Caco-2 (cell line): ENCODE results near the gene SAMD4B. TPM values are rescaled to one million over a fixed set of nuclear protein-coding genes. Genes with fewer than 3 reads are reported as not detected.

Experiments used
- BruUV-seq: library from RNA; stranded (reverse); fragments of 400-500 nt; replicated peaks from 2 replicates; lab custom pipeline; 2021; lab: Mats Ljungman, UMichigan
- CTCF ChIA-PET: fragments of 300-600 bp; sonication (Branson Sonifier 250); formaldehyde crosslinking; loops from one replicate; lab custom pipeline; 2022; ENCODE audit warnings: antibody characterized with exemption; lab: Charles Lee
- POLR2A ChIA-PET: fragments of 300-600 bp; sonication (Branson Sonifier 250); formaldehyde crosslinking; loops from one replicate; lab custom pipeline; 2022; ENCODE audit warnings: antibody characterized with exemption; lab: Charles Lee
- DNase-seq, 2 experiments: peaks; one replicate each; pipeline versions ENCODE4 v3.0.0 to v3.0.0-alpha.2; 2020 to 2022
- H3K27me3 ChIP-seq: replicated peaks from 2 replicates; pipeline ENCODE4 v1.6.0; 2011; ENCODE audit warnings: low read length; ENCODE audit not compliant: control insufficient read depth, insufficient read depth
- H3K36me3 ChIP-seq: 2 replicates; pipeline ENCODE4 v1.5.1; 2011; ENCODE audit warnings: low read length; ENCODE audit not compliant: control insufficient read depth, insufficient read depth
- H3K4me1 ChIP-seq: fragments of 250-450 bp; sonication (Bioruptor Pico); 2 replicates; pipeline ENCODE4 v1.5.1; 2020; ENCODE audit warnings: mild to moderate bottlenecking
- H3K4me3 ChIP-seq: 2 replicates; pipeline ENCODE4 v1.5.1; 2011; ENCODE audit warnings: low read depth, mild to moderate bottlenecking, control low read depth, low read length
- H3K9me3 ChIP-seq: fragments of 250-450 bp; sonication (Bioruptor Pico); 2 replicates; pipeline ENCODE4 v1.5.1; 2020; ENCODE audit warnings: mild to moderate bottlenecking, moderate library complexity
- H3K27ac Mint-ChIP-seq: one replicate; pipeline ENCODE4 v1.8.0; 2022; ENCODE audit warnings: mixed read lengths; ENCODE audit not compliant: unreplicated experiment
- H3K27me3 Mint-ChIP-seq: one replicate; pipeline ENCODE4 v1.8.0; 2022; ENCODE audit warnings: mixed read lengths; ENCODE audit not compliant: insufficient read depth, unreplicated experiment
- H3K36me3 Mint-ChIP-seq: one replicate; pipeline ENCODE4 v1.8.0; 2022; ENCODE audit warnings: mild to moderate bottlenecking, mixed read lengths; ENCODE audit not compliant: insufficient read depth, unreplicated experiment
- H3K4me1 Mint-ChIP-seq: one replicate; pipeline ENCODE4 v1.8.0; 2022; ENCODE audit warnings: low read depth, mixed read lengths; ENCODE audit not compliant: unreplicated experiment
- H3K4me3 Mint-ChIP-seq: one replicate; pipeline ENCODE4 v1.8.0; 2022; ENCODE audit warnings: mild to moderate bottlenecking, moderate library complexity, mixed read lengths; ENCODE audit not compliant: unreplicated experiment
- H3K9me3 Mint-ChIP-seq: one replicate; pipeline ENCODE4 v1.8.0; 2022; ENCODE audit warnings: mixed read lengths; ENCODE audit not compliant: unreplicated experiment
- intact Hi-C: fragments of 100-400 bp; cut with micrococcal nuclease; formaldehyde crosslinking; loops from one replicate; pipeline ENCODE4 v1.10.0; 2022; ENCODE audit not compliant: unreplicated experiment
- total RNA-seq: library from RNA; stranded (reverse); gene quantifications from 2 replicates; pipeline ENCODE4 v1.2.3, GENCODE V29; 2022
- TF ChIP-seq, protein P1 (sequence below), 2 experiments: fragments of 200-600 bp in 1 of 2; IDR thresholded peaks; 1 replicate in 1 of 2; 2 replicates in 1 of 2; pipeline versions ENCODE4 v1.5.1 to v1.8.0; 2011 to 2022; ENCODE audit warnings: antibody characterized with exemption in 1 of 2, control low read depth in 1 of 2, inconsistent platforms in 1 of 2, low read depth in 1 of 2, low read length in 1 of 2, mild to moderate bottlenecking in 1 of 2, moderate library complexity in 1 of 2; ENCODE audit not compliant: insufficient read depth in 1 of 2, severe bottlenecking in 1 of 2, unreplicated experiment in 1 of 2

SAMD4B gene
- total RNA-seq, 1 experiment from 2014 or later = 132 TPM

DNA sequence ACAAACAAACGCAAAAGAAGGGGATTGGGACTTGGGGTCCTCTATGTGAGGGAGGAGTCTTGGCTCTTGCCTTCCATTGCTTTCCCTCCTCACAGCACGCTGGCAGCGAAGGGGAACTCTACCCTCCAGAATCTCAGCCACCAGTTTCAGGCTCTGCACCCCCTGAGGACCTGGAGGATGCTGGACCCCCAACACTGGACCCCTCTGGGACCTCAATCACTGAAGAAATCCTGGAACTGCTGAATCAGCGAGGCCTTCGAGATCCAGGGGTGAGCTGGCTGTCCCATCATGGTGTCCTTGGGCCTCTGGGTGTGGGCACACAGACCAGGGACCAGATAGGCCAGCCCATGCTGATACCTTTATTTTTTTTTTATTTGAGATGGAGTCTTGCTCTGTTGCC, 79.8 kb downstream of the SAMD4B start:
- H3K27me3 ChIP-seq = no peaks in the 10 kb centered on the region
- BruUV-seq = no TSS peak
- no peaks in the 10 kb centered on the region for H3K9me3 ChIP-seq
- Mint-ChIP-seq H3K27ac (no peak overlapping the region), H3K36me3 (peaks cover 53% of the 10 kb centered on the region), H3K27me3 (no peaks in the 10 kb centered on the region), H3K9me3 (no peaks in the 10 kb centered on the region), H3K4me3 (no peak overlapping the region), H3K4me1 (no peaks in the 10 kb centered on the region)
- H3K36me3 ChIP-seq = peaks cover 7% of the 10 kb centered on the region
- ChIA-PET POLR2A (interaction anchor here (3.0 kb wide), 1 partner anchor 14 kb away, joined by 9 read pairs; the partner anchor contains the start of gene RPS16), CTCF (no interaction called here)
- TF ChIP-seq, protein P1, sequence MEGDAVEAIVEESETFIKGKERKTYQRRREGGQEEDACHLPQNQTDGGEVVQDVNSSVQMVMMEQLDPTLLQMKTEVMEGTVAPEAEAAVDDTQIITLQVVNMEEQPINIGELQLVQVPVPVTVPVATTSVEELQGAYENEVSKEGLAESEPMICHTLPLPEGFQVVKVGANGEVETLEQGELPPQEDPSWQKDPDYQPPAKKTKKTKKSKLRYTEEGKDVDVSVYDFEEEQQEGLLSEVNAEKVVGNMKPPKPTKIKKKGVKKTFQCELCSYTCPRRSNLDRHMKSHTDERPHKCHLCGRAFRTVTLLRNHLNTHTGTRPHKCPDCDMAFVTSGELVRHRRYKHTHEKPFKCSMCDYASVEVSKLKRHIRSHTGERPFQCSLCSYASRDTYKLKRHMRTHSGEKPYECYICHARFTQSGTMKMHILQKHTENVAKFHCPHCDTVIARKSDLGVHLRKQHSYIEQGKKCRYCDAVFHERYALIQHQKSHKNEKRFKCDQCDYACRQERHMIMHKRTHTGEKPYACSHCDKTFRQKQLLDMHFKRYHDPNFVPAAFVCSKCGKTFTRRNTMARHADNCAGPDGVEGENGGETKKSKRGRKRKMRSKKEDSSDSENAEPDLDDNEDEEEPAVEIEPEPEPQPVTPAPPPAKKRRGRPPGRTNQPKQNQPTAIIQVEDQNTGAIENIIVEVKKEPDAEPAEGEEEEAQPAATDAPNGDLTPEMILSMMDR (IDR thresholded peaks at IDR 0.05; ENCODE audit: insufficient read depth in 1 of 2, low read depth in 1 of 2, low read length in 1 of 2, severe bottlenecking in 1 of 2, unreplicated experiment in 1 of 2) = no peak
- intact Hi-C loops = no loop called here
- no peak overlapping the region for H3K4me3 ChIP-seq
- DNase-seq = no peak
- no peaks in the 10 kb centered on the region for H3K4me1 ChIP-seq

DNA sequence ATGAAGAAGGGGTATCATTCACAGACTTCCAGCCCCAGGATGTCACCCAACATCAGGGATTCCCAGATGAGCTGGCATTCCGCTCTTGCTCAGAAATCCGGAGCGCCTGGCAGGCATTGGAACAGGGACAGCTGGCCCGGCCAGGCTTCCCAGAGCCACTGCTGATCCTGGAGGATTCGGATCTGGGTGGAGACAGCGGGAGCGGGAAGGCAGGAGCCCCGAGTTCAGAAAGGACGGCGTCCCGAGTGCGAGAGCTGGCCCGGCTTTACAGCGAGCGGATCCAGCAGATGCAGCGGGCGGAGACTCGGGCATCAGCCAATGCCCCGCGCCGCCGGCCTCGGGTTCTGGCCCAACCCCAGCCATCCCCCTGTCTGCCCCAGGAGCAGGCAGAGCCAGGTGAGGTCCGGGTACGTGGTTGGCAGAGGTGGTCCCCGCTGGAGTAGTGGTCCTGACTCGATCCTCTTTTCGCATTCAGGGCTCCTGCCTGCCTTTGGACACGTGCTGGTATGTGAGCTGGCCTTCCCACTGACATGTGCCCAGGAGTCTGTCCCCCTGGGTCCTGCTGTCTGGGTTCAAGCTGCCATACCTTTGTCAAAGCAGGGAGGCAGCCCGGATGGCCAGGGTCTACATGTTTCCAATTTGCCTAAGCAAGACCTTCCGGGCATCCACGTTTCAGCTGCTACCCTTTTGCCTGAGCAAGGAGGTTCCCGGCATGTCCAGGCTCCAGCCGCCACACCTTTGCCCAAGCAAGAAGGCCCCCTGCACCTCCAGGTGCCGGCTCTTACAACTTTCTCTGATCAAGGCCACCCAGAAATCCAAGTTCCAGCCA, 81.3 kb downstream of the SAMD4B start:
- intact Hi-C loops = no loop called here
- TF ChIP-seq, protein P1 (IDR thresholded peaks at IDR 0.05; ENCODE audit: insufficient read depth in 1 of 2, low read depth in 1 of 2, low read length in 1 of 2, severe bottlenecking in 1 of 2, unreplicated experiment in 1 of 2) = no peak
- H3K27me3 ChIP-seq = no peaks in the 10 kb centered on the region
- no peak for DNase-seq
- peaks cover 7% of the 10 kb centered on the region for H3K36me3 ChIP-seq
- CTCF ChIA-PET = no interaction called here
- H3K9me3 Mint-ChIP-seq = no peaks in the 10 kb centered on the region
- H3K4me1 ChIP-seq = peaks cover 13% of the 10 kb centered on the region
- H3K27ac Mint-ChIP-seq = no peak overlapping the region
- peaks cover 58% of the 10 kb centered on the region for H3K36me3 Mint-ChIP-seq
- H3K4me1 Mint-ChIP-seq = no peaks in the 10 kb centered on the region
- H3K4me3 Mint-ChIP-seq = no peak overlapping the region
- no peak overlapping the region for H3K4me3 ChIP-seq
- POLR2A ChIA-PET = interaction anchor here (0.5 to 3.0 kb wide), 2 partner anchors 12 to 15 kb away, joined by 3 to 9 read pairs; partner anchors contain the start of gene RPS16
- no peaks in the 10 kb centered on the region for H3K9me3 ChIP-seq
- no peaks in the 10 kb centered on the region for H3K27me3 Mint-ChIP-seq
- BruUV-seq = no TSS peak

- Mint-ChIP-seq H3K4me1 (no peaks in the 10 kb centered on the region), H3K27ac (no peak overlapping the region), H3K4me3 (no peak overlapping the region), H3K9me3 (no peaks in the 10 kb centered on the region), H3K36me3 (peaks cover 58% of the 10 kb centered on the region), H3K27me3 (no peaks in the 10 kb centered on the region)
- DNase-seq = no peak
- TF ChIP-seq, protein P1 (IDR thresholded peaks at IDR 0.05; ENCODE audit: insufficient read depth in 1 of 2, low read depth in 1 of 2, low read length in 1 of 2, severe bottlenecking in 1 of 2, unreplicated experiment in 1 of 2) = no peak
- no peaks in the 10 kb centered on the region for H3K9me3 ChIP-seq
- POLR2A ChIA-PET = interaction anchor here (1.5 kb wide), 1 partner anchor 11 kb away, joined by 11 read pairs; the partner anchor contains the start of gene RPS16
- intact Hi-C loops = no loop called here
- CTCF ChIA-PET = interaction anchor here (0.7 kb wide), 1 partner anchor 122 kb away, joined by 6 read pairs; no protein-coding TSS in a partner anchor
- H3K4me1 ChIP-seq = peaks cover 22% of the 10 kb centered on the region
- H3K4me3 ChIP-seq = no peak overlapping the region
- BruUV-seq = no TSS peak
- H3K27me3 ChIP-seq = no peaks in the 10 kb centered on the region
- H3K36me3 ChIP-seq = peaks cover 5% of the 10 kb centered on the region
Measured at GRCh38 chr19:39424934-39425333, 82.7 kb downstream of the SAMD4B start.
